MV-4-11 (cell line): Measurements from ENCODE around the gene OCEL1.
A peak's percentile ranks its signal among the peaks of the same experiment; 100 is the strongest.
"Not testable (repeated sequence)": the region's sequence is repeated elsewhere in the genome, so short reads cannot be mapped to it uniquely, and the experiment has no call there.

Source experiments
- DNase-seq: peaks from one replicate; lab custom pipeline; 2025; lab: John Stamatoyannopoulos, UW

The OCEL1 gene

DNA sequence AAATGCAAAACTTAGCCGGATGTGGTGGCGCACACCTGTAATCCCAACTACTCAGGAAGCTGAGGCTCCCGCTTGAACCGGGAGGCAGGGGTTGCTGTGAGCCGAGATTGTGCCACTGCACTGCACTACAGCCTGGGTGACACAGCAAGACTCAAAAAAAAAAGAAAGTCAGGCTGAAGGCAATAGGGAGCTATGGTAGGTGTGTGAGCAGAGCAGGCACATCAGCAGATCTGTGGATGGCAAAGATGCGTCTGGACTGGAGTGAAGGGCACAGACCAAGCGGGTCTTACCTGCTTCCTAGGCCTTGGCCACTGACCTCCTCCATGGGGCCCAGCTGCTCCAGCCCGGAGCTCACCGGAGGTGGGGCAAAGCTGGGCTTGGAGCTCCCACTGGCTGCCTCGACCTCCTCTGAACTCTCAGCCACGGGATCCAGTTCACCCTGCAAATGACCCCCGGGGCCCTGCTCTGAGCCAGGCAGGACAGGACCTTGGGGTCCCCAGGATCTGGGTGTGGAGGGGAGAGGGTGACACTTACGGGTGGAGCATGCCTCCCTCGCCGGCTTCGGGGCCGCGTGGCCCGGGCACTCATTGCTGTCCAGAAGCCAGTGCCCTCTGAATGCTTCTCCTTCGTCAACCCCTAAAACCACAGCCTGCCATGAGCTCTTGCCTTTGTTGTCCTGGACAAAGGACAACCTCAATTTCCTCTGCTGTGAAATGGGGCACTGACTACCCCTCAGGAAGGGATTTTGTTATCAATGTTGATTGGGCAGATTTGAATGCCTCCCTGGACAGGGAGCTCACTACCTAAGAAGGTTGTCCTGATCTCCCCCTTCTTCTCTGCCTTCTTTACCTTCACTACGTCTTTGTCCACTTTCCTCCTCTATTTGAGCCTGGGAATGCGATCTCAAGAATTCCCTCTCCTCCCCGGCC lies 38.0 kb downstream of the OCEL1 start:
- DNase-seq, result no peak

DNA sequence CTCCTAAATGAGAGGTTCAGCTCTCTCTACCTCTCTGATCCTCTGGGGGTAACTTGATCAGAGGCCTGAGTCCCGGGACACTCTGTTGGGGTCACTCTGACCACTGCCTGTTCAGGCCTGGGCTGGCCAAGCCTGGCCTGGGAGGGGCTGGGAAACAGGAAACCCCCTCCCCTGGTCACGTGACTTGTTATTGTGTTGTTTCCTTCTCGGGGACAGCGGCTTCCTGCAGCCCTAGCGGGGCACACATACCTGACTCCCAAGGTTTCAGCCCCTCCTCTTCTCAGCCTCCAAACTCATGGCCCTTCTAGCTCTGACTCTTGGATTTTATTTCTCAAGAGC lies 38.6 kb downstream of the OCEL1 start, which contains the start of gene USHBP1:
Gene USHBP1 (minus strand): TSS at position 105 of the 339 bp plus-strand sequence. CDS start 446 bp downstream, outside the sequence.
- DNase-seq, result no peak

DNA sequence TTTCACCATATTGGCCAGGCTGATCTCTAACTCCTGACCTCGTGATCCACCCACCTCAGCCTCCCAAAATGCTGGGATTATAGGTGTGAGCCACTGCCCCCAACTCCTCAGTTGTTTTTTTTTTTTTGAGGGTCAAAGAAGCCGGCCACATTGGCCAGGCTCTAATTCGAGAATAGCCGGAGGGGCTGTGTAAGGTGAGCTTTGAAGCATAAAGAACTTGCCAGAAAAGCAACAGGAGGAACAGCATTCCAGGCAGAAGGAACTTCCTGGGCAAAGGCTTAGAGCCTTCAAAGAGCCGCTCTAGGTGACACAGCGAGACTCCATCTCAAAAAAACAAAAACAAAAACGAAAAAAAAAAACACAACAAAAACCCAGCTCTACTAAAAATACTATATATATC lies 40.0 kb downstream of the OCEL1 start:
- no peak for DNase-seq

DNA sequence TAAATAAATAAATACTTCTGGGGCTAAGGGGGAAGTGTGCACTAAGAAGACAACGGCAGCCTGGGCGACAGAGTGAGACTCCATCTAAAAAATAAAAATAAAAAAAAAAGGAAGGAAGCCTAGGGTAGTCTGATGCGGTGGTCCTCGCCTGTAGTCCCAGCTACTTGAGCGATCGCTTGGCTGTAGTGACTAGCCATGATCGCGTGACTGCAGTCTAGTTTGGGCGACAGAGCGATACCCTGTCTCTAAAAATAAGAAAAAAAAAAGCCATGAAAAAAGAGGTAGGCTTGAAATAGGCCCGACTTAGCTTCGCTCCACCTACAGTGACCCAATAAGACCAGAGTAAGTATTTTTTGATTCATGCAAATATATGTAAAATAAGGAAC lies 40.6 kb downstream of the OCEL1 start:
- DNase-seq, result no peak

DNA sequence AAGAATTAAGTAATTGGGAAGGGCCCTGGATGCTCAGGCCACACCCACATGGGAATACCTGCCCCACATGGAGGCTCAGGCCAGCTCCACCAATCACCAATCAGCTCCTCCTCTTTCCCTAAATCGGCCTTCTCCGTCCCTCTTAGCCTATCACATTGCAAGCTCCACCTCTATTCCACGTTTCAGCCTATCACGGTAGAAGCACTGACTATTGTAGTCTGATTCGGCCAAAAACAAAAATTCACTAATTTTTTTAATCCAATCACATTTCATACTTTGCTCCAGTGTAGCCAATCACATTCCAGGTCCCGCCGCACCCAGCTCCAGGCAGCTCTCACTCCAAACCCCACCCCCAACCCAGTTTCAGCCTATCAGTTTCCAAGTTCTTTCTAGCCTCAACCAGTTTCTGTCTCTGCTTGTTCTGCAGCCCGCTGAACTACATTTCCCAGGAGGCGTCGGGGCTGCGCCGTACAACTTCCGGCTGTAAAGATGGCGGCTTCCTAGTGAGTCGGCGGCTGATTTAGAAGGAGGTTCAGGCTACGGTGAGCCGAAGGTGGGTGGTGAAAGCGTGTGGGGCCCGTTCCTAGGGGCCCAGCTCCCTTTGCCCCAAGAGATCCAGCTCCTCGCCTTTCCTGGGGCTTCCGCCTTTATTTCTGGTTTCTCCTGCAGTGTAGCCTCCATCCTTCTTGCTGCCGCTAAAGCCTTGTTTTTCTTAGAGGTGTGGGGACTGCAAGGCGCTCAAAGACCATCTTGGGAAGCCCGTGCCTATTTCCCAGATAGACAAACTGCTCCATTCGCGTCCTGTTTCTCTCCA lies 41.2 kb downstream of the OCEL1 start, which contains the start of gene BABAM1:
Gene BABAM1 (plus strand): TSS at position 469 of the 814 bp plus-strand sequence. CDS start 1,364 bp downstream, outside the sequence.
- DNase-seq, result peak; percentile 100

DNA sequence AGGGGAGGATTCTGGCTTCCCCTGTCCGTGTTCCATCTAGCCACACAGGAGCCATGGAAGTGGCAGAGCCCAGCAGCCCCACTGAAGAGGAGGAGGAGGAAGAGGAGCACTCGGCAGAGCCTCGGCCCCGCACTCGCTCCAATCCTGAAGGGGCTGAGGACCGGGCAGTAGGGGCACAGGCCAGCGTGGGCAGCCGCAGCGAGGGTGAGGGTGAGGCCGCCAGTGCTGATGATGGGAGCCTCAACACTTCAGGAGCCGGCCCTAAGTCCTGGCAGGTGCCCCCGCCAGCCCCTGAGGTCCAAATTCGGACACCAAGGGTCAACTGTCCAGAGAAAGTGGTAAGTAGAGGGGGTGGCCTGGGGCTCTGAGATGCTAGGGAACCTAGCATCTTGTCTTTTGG lies 42.7 kb downstream of the OCEL1 start:
- DNase-seq, result no peak

DNA sequence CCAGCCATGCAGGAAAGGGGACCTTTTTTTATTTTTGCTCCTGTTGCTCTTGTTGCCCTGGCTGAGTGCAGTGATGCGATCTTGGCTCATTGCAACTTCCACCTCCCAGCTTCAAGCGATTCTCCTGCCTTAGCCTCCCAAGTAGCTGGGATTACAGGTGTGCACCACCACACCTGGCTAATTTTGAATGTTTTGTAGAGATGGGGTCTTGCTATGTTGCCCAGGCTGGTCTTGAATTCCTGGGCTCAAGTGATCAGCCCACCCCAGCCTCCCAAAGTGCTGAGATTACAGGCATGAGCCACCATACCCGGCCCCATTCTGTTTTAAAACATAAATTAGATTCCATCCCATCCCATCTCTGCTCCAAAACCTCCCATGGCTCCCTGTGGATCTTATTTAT lies 48.9 kb downstream of the OCEL1 start:
- not testable (repeated sequence) for DNase-seq

DNA sequence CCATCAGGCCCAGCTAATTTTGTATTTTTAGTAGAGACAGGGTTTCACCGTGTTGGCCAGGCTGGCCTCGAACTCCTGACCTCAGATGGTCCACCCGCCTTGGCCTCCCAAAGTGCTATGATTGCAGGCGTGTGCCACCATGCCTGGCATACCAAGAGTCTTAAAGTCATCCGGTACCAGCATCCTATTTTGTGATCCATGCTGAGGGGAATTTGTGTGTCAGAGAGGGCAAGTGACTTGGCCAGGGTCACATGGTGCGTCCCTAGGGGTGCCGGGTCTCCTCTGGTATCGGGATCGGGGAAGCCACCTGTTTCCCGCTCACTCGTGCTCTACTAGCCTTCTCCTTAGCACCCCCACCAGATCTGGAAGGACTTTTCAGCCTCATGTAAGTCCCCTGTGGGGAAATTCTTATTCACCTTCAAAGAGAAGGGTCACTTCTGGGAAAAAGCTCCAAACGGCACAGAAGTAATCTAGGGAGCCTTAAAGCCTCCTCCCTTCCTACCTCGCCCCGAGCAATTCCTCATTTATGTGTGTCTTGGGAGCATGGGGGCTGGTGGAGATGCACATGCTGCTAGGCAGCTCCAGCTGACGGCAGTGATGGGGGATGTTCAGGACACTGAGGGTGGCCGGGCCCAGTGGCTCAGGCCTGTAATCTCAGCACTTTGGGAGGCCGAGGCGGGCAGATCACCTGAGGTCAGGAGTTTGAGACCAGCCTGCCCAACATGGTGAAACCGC lies 49.6 kb downstream of the OCEL1 start:
- DNase-seq, result no peak
